Measurements from ENCODE around the gene PRDM16.

Gene PRDM16

DNA sequence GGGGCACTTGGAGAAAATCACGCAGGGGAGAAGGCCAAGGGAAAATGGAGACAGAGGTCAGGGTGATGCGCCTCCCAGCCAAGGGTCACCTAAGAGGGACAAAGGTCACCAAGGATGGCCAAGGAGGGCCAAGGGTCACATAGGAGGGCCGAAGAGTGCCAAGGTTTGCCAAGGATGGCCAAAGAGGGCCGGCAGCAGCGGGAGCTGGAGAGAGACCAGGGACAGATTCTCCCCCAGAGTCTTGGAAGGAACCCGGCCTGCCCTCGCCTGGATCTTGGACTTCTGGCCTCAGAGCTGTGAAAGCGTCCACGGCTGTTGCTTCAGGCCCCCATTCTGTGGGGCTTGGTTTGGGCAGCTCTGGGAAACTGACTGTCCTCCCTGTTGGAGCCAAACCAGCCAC lies 359.9 kb downstream of the PRDM16 start:
- no peak for DNase-seq

DNA sequence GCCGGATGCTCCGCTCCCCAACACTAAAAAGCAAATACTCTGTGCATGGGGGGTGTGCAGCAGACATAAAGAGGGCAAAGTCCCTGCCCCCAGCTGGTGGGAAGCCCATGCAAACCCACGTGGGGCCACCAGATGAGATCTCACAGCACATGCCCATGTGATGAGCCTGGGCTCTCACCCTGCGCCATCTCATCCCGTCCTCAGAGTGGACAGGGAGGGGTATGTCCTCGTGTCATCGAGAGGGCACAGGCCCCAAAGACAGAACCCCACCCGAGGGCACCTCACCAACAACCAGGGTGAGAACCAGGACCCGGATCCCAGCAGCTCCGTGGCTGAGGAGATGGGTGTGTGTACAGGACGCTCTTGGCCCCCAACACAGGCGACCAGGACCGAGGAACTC lies 360.3 kb downstream of the PRDM16 start:
- no peak for DNase-seq

DNA sequence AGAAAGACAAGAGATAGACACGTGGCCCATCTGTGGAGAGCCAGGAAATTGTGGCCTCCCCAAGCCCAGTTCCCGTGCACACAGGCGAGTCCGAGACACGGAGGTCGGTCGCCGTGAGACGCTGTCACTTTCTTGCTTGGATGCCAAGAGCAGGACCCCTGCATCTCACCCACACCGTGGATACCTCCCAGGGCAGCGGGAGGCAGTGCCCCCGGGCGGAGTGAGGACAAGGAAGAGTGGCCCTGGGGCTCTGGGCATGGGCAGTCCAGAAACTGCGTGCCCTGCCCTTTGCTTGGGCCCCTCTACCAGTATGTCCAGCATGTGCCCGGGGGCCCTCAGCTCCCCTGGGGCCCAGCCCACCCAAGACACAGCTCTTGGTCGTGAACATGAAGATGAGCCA lies 360.8 kb downstream of the PRDM16 start:
- no peak for DNase-seq

DNA sequence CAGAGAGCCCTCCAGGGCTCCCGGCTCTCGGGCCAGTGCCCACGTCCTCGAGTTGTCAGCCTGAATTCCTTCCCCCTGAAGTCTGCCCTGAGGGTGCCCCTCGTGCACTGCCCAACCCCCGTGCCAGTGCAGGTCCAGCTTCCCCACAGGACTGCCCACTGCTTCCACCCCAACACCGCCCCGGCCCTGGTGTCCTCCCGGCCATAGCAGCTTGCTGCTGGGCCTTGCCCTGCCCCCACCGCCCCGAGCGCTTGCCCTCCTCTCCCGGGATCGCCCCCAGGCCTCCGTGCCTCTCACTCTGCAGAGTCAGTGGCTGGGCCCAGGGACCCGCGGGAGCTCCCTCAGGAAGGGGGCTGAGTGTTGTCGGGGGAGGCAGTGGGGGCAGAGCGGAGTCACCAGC lies 361.4 kb downstream of the PRDM16 start:
- no peak for DNase-seq

- DNase-seq: no peak
These were observed 361.8 kb downstream of the PRDM16 start for GRCh38 chr1:3430820-3431219.

DNA sequence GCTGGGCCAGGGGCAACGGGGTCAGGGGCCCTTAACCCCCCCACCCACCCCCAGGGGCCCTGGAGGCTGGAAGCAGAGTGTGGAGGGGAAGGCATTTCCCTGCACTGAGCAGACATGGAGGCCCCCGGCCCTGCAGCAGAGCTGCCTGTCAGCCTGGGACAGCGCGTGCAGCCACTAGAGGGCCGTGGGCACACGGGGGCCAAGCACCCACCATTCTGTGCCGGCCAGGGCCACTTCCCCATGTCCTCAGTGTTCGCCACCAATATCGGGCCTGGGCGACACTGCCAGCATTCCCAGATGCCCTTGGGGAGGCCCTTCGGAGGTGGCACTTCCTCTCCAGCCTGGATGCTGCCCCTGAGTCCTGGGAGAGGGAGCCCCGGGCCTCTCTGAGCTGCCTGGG lies 362.3 kb downstream of the PRDM16 start:
- no peak for DNase-seq

DNA sequence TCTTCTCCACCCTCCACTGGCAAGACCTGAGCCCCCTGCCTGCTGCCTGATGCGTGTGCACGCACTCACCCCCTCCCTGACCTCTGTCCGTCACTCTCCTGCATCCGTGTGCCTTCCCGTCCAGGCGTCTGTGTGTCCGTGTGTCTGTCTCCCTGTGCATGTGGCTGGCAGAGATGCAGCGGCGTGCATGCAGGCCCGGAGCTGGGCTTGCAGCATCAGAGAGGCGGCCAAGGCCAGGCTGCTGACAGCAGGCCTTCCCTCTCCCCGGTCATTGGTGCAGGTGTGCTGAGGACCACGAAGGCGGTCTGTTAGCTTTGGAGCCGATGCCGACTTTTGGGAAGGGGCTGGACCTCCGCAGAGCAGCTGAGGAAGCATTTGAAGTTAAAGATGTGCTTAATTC lies 362.7 kb downstream of the PRDM16 start:
- DNase-seq: no peak

DNA sequence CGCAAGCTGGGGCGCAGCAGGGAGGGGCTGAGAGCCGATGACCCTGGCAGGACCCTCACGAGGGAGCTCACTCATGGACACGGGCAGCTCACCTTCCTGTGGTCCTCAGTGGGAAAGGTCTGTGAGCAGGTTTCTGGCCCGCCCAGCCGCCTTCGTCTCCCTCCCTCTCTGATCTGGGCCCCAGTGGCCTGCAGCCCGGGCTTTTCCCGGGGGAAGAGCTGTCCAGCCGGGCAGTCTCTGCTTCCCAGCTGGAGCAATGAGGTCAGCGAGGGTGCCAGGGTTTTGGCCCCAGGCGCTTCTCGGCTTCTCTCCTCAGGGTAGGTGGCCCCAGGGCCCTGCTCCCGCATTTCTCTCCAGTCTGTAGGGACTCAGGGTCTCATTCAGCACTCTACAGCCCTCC lies 363.3 kb downstream of the PRDM16 start:
- DNase-seq: no peak

DNA sequence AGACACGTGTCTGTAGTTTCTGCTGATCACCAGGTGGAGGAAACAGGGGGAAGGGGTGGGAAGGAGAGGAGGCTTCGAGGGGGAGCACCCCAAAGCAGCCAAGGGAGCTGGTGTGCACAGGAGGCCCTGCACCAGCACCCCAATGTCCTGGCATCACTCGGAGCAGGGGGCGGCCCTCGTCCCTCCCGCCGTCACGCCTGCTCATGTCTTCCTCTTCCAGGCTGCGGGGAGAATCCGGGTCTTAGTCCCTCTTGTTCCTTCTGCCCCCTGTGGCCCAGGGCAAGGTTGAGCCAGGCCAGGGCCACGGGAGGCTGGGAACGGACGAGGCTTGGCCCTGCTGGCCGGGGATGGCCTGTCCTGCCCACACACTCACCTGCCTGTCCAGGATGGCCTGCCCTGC lies 364.1 kb downstream of the PRDM16 start:
- no peak for DNase-seq

DNA sequence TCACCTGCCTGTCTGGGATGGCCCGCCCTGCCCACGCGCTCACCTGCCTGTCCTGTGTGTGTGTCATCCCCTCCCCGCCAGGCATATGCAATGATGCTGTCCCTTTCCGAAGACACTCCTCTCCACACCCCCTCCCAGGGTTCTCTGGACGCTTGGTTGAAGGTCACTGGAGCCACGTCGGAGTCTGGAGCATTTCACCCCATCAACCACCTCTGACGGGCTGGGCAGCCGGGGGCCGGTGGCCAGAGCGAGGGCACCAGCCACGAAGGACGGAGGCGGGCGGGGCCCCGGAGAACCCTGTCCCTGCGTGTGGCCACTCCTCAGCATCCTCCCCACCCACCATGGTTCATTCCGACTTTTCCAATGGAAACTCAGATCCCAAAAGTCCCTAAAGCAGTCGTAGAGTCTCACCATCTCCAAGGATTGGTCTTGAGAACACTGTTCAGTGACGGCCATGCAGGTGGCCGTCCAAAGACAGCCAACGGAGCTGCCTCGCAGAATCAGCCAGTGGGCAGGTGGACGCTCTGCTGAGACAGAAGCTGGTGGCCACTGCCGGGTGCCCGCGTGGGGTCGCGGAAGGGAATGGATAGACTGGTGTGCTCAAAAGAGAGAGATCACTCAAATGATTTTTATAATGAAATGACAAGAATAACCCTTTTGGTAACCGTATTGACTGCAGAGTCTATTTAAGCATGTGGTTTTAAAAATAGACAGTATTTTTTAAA lies 364.8 kb downstream of the PRDM16 start:
- DNase-seq: no peak

GRCh38 chr1:3434406-3435110 lies 365.6 kb downstream of the PRDM16 start:
- no peak for DNase-seq

GRCh38 chr1:3435666-3436065 lies 366.7 kb downstream of the PRDM16 start:
- no peak for DNase-seq

DNA sequence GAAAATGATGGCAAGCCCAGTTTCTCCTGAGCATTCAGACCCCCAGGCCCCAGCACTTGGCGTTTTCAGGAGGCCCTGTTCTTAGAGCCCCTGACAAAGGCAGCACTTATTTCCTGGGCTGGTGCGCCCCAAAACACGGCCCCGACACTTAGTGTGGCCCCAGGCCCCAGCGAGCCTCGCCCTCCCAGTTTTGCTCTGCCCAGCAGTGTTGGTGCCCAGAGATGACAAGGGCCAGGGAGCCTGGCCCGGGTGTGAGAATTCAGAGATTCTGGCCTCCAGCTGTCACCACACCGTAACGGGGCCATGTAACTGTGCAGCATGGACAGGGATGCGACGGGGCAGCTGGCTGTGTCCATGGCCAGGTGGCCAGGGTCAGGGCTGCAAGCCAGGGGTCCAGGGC lies 367.4 kb downstream of the PRDM16 start:
- DNase-seq: no peak

- no peak for DNase-seq
These were observed 367.9 kb downstream of the PRDM16 start for GRCh38 chr1:3436901-3437300.

DNA sequence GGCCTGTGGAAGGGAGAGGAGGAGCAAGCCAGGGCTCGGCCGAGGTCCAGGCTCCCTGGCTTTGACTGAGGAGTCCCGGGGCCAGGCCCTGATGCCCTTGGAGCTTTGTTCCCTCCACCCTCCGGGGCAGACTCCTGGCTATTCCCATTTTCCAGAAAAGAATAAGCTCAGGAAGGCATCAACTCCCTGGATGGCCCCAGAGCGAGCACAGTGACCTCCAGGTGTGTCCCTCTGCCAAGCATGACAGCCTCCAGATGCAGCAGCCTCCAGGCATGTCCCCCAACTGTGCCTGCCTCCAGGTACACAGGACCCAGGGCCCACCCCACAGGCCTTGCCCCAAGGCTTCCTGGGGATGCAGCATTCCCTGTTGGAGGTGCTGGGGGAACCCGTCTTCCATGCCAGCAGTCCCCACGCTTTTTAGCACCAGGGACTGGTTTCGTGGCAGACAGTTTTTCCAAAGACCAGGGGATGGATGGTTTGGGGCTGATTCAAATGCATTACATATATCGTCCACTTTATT lies 369.7 kb downstream of the PRDM16 start:
- DNase-seq: no peak

GRCh38 chr1:3439346-3440299 lies 370.6 kb downstream of the PRDM16 start:
- no peak for DNase-seq

GRCh38 chr1:3440300-3440681 lies 371.3 kb downstream of the PRDM16 start:
- no peak for DNase-seq

DNA sequence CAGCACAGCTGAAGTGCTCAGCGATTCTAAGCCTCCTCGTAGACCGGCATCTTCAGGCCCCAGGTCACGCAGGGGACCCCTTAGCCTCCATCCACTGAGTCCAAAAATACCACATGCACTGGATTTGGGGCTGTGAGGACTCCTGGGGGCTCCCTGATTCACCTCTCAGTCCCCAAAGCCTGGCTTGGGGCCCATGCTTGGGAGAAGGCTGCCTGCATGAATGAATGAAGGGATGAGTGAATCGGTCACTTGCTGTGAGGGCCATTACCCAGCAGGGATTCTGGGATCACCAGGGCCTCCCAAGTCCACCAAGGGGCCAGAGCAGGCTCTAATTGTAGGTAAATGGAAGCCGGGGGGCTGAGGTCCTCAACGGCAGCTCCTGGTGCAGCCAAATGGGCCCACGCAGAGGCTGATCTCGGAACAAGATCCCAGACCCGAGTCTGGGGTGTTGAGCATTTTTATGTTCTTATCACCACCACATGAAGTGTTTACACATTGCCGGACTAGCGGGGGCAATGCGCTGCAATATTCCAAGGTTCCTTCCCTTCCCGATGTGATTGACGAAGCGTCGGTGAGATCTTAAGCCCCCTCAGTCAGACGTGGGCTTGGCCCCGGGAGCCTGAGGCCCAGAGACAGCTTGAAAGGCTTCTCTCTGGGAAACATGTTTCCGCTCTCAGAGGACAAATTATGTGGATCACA lies 371.9 kb downstream of the PRDM16 start:
- DNase-seq: no peak

DNA sequence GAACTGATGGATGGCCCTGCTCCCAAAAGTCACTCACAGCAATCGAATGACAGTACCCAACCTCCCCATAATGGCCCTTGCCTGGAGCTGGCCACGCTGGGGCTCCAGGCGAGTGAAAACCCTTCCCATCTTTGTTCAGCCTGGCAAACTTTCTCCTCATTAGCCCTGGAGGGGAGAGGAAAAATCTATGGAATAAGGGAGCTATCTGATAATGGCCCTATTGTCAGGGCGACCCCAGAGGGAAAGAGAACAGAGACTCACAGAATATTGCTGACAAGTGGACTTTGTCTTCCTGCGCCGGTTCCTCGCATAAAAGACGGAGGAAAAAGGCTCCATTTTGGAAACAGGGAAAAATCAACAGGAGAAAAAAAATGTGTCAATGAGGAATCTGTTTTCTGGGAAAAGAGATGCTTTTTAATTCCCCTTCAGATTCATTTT lies 372.4 kb downstream of the PRDM16 start:
- no peak for DNase-seq

- DNase-seq: no peak
These were observed 372.9 kb downstream of the PRDM16 start for GRCh38 chr1:3441880-3442279.

DNA sequence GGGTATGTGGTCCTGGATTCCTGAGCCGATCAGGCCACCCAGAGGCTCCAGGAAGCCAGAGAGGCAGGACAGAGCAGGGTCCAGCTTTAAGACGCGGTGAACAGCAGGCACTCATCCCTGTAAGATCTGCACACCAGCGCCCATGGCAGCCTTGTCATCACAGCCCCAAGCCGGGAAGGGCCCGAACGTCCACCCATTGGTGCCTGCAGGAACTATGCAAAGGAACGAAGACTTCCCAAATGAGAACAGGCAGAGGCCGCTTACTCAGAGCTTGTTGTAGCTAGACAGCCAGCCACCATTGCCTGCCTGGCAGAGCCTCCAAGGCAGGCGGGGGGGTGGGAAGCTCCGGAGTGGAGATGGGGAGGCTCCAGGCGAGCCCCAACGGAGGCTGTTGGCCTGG lies 373.3 kb downstream of the PRDM16 start:
- DNase-seq: no peak

GRCh38 chr1:3442901-3443300 lies 373.9 kb downstream of the PRDM16 start:
- DNase-seq: no peak

DNA sequence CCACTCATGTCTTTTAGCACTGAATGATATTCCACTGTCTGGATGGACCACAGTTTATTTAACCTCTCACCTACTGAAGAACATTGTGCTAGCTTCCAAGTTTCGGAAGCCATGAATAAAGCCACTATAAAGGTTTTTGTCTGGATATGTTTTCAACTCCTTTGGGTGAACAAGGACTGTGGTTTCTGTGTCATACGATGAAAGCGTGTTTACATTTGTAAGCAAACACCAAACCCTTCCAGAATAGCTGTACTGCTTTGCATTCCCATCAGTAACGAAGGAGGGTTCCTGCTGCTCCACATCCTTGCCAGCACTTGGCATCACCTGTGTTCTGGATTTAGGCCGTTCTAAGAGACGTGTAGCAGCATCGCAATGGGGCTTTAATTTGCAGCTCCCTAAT lies 374.8 kb downstream of the PRDM16 start:
- no peak for DNase-seq
